ENCODE data around the gene NUTF2.
A peak's percentile ranks its signal among the peaks of the same experiment; 100 is the strongest.
"Not testable (repeated sequence)": the region's sequence is repeated elsewhere in the genome, so short reads cannot be mapped to it uniquely, and the experiment has no call there.

Gene NUTF2

GRCh38 chr16:67841198-67841815, 5.4 kb upstream of the NUTF2 start:
- no peak for DNase-seq

- peak; percentile 94 for DNase-seq
These were observed 4.8 kb upstream of the NUTF2 start, which contains the start of gene THAP11 for GRCh38 chr16:67841816-67842508. Gene THAP11 (plus strand): TSS chr16:67842320. CDS start chr16:67842555, 235 bp downstream.

- DNase-seq, result peak; percentile 67
These were observed 4.0 kb upstream of the NUTF2 start for GRCh38 chr16:67842509-67843342.

- no peak for DNase-seq
These were observed 3.4 kb upstream of the NUTF2 start for GRCh38 chr16:67843343-67843765.

GRCh38 chr16:67844497-67844896, 2.2 kb upstream of the NUTF2 start:
- no peak for DNase-seq

GRCh38 chr16:67845291-67846062, 1.3 kb upstream of the NUTF2 start:
- no peak for DNase-seq

- DNase-seq, result no peak
These were observed 742 bp upstream of the NUTF2 start for GRCh38 chr16:67846063-67846319.

GRCh38 chr16:67847064-67847861, 530 bp downstream of the NUTF2 start, which contains the start of gene CENPT:
Gene CENPT (minus strand): TSS chr16:67847693. CDS start chr16:67833859, 13,834 bp downstream.
- DNase-seq, result no peak

GRCh38 chr16:67848118-67848517, 1.4 kb downstream of the NUTF2 start:
- DNase-seq, result no peak

GRCh38 chr16:67853670-67854069, 6.9 kb downstream of the NUTF2 start:
- no peak for DNase-seq

- DNase-seq, result no peak
These were observed 9.1 kb downstream of the NUTF2 start for GRCh38 chr16:67855789-67856188.

GRCh38 chr16:67856927-67857546, 10.3 kb downstream of the NUTF2 start:
- no peak for DNase-seq

- DNase-seq, result no peak
These were observed 11.0 kb downstream of the NUTF2 start for GRCh38 chr16:67857547-67858233.

- DNase-seq, result no peak
These were observed 11.8 kb downstream of the NUTF2 start for GRCh38 chr16:67858500-67858899.

- no peak for DNase-seq
These were observed 14.1 kb downstream of the NUTF2 start for GRCh38 chr16:67860589-67861398.

GRCh38 chr16:67861877-67862276, 15.1 kb downstream of the NUTF2 start:
- DNase-seq, result no peak

- no peak for DNase-seq
These were observed 16.2 kb downstream of the NUTF2 start for GRCh38 chr16:67862623-67863583.

- not testable (repeated sequence) for DNase-seq
These were observed 17.3 kb downstream of the NUTF2 start for GRCh38 chr16:67864044-67864443.

- DNase-seq, result no peak
These were observed 17.9 kb downstream of the NUTF2 start for GRCh38 chr16:67864594-67864993.

All from activated naive CD4-positive, alpha-beta T cell treated with anti-CD3 and anti-CD28 coated beads, Interleukin-2, amount 50 U/mL, for 16 hours (primary cell).